ENCODE measurements around the gene AVPR2.

AVPR2 gene

GRCh38 chrX:153913701-153914100 is 9.2 kb downstream of the AVPR2 start:
- no peak for DNase-seq (ENCODE audit: low spot score)

GRCh38 chrX:153917869-153918268 is 13.4 kb downstream of the AVPR2 start:
- DNase-seq (ENCODE audit: low spot score), result no peak

- no peak for DNase-seq (ENCODE audit: low spot score)
Observed at GRCh38 chrX:153919281-153919680, 14.8 kb downstream of the AVPR2 start.

- DNase-seq (ENCODE audit: low spot score), result no peak
Observed at GRCh38 chrX:153920546-153920945, 16.1 kb downstream of the AVPR2 start.

GRCh38 chrX:153921070-153921469 is 16.6 kb downstream of the AVPR2 start:
- no peak for DNase-seq (ENCODE audit: low spot score)

- DNase-seq (ENCODE audit: low spot score), result no peak
Observed at GRCh38 chrX:153921511-153922446, 17.3 kb downstream of the AVPR2 start.

- no peak for DNase-seq (ENCODE audit: low spot score)
Observed at GRCh38 chrX:153922932-153923857, 18.7 kb downstream of the AVPR2 start.

GRCh38 chrX:153924149-153924861 is 19.8 kb downstream of the AVPR2 start:
- no peak for DNase-seq (ENCODE audit: low spot score)

- DNase-seq (ENCODE audit: low spot score), result no peak
Observed at GRCh38 chrX:153925387-153925738, 20.9 kb downstream of the AVPR2 start.

GRCh38 chrX:153925739-153926551 is 21.5 kb downstream of the AVPR2 start, which contains the start of gene ARHGAP4:
Gene ARHGAP4 (minus strand): TSS chrX:153926264. CDS start chrX:153926202, 62 bp downstream.
- no peak for DNase-seq (ENCODE audit: low spot score)

- no peak for DNase-seq (ENCODE audit: low spot score)
Observed at GRCh38 chrX:153926552-153926857, 22.0 kb downstream of the AVPR2 start.

- no peak for DNase-seq (ENCODE audit: low spot score)
Observed at GRCh38 chrX:153926858-153927671, 22.6 kb downstream of the AVPR2 start.

GRCh38 chrX:153927672-153927921 is 23.1 kb downstream of the AVPR2 start:
- no peak for DNase-seq (ENCODE audit: low spot score)

GRCh38 chrX:153927922-153928760 is 23.7 kb downstream of the AVPR2 start:
- DNase-seq (ENCODE audit: low spot score), result peak; percentile 92

GRCh38 chrX:153928846-153929245 is 24.4 kb downstream of the AVPR2 start:
- no peak for DNase-seq (ENCODE audit: low spot score)

GRCh38 chrX:153929576-153929975 is 25.1 kb downstream of the AVPR2 start:
- no peak for DNase-seq (ENCODE audit: low spot score)

GRCh38 chrX:153930011-153930910 is 25.8 kb downstream of the AVPR2 start:
- DNase-seq (ENCODE audit: low spot score), result no peak

- no peak for DNase-seq (ENCODE audit: low spot score)
Observed at GRCh38 chrX:153931151-153931550, 26.7 kb downstream of the AVPR2 start.

- no peak for DNase-seq (ENCODE audit: low spot score)
Observed at GRCh38 chrX:153931748-153932147, 27.3 kb downstream of the AVPR2 start.

Measured in LoVo (cell line).